Vagina (tissue), 2 donors: ENCODE measurements around the gene GAL3ST2. TPM values are rescaled to one million over a fixed set of nuclear protein-coding genes. Genes with fewer than 3 reads are reported as not detected.
"Not testable (repeated sequence)": the region's sequence is repeated elsewhere in the genome, so short reads cannot be mapped to it uniquely, and the experiment has no call there.

Source experiments
- DNase-seq, 2 donors: peaks; one replicate each; pipeline ENCODE4 v3.0.0-alpha.2; 2017; ENCODE audit errors: extremely low spot score in 2 of 2
- H3K27ac ChIP-seq: fragments of 200-600 bp; sonication (generic); one replicate; pipeline ENCODE4 v1.5.1; 2019
- H3K27me3 ChIP-seq: fragments of 200-600 bp; sonication (generic); one replicate; pipeline ENCODE4 v1.5.1; 2019
- H3K36me3 ChIP-seq, 2 donors: fragments of 200-600 bp; sonication (generic); one replicate each; pipeline ENCODE4 v1.5.1; 2017 to 2019
- H3K4me1 ChIP-seq: fragments of 200-600 bp; sonication (generic); one replicate; pipeline ENCODE4 v1.5.1; 2019
- H3K4me3 ChIP-seq, 2 donors: fragments of 200-600 bp; sonication (generic); 1 replicate in 1 of 2; 2 replicates in 1 of 2; pipeline ENCODE4 v1.5.1; 2016 to 2019
- H3K9me3 ChIP-seq: fragments of 200-600 bp; sonication (generic); one replicate; pipeline ENCODE4 v1.5.1; 2019
- POLR2A ChIP-seq, 2 donors: fragments of 450-650 bp; IDR thresholded peaks; one replicate each; pipeline ENCODE4 v1.6.1; 2017; ENCODE audit warnings: antibody characterized with exemption in 2 of 2, mild to moderate bottlenecking in 2 of 2, moderate library complexity in 2 of 2
- POLR2AphosphoS5 ChIP-seq, 2 donors: sonication (generic); formaldehyde crosslinking; IDR thresholded peaks; one replicate each; pipeline ENCODE4 v1.9.0; 2017; ENCODE audit warnings: antibody characterized with exemption in 2 of 2, mild to moderate bottlenecking in 2 of 2, low read depth in 1 of 2; ENCODE audit not compliant: insufficient read depth in 1 of 2
- intact Hi-C: fragments of 100-400 bp; cut with DNase I; formaldehyde crosslinking; loops from one replicate; pipeline ENCODE4 v1.15.1; 2023
- total RNA-seq: library from RNA; depleted of rRNA; stranded (reverse); fragments of >200 nt; gene quantifications from one replicate; pipeline ENCODE4 v1.2.3, GENCODE V29; 2016
- TF ChIP-seq, protein P1 (sequence below), 3 experiments: fragments of 450-650 bp in 2 of 3; fragments of 200-600 bp in 1 of 3; sonication (generic) in 1 of 3; IDR thresholded peaks; one replicate each; pipeline ENCODE4 v1.5.1; 2017 to 2019; ENCODE audit warnings: antibody characterized with exemption in 3 of 3, mild to moderate bottlenecking in 2 of 3, moderate library complexity in 2 of 3

GAL3ST2 gene
- total RNA-seq, 1 donor from 2014 or later = 0.98 TPM

DNA sequence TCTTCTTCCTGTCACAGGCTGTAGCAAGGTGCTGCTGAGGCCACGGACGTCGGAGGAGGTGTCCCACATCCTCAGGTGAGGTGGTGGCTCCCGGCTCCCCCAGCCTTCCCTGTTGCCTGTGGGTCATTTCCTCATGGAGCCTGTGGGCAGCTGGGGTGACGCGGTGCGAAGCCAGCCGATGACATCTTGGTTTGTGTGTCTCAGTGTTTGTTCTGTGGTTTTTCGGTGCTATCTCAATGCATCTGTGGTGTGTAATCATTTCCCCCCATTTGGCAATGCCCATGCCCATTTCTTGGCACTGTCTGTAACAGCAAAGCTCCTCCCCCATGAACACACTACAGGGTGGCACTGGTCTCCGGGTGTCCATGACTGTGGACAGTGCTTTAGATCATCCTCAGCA lies 35.6 kb upstream of the GAL3ST2 start:
- H3K27me3 ChIP-seq = no peaks in the 10 kb centered on the region
- peaks cover 0 to 26% of the 10 kb centered on the region in 2 donors for H3K36me3 ChIP-seq
- TF ChIP-seq POLR2AphosphoS5 (IDR thresholded peaks at IDR 0.05; ENCODE audit: insufficient read depth in 1 of 2, low read depth in 1 of 2) (no peak), POLR2A (IDR thresholded peaks at IDR 0.05) (no peak)
- TF ChIP-seq, protein P1, sequence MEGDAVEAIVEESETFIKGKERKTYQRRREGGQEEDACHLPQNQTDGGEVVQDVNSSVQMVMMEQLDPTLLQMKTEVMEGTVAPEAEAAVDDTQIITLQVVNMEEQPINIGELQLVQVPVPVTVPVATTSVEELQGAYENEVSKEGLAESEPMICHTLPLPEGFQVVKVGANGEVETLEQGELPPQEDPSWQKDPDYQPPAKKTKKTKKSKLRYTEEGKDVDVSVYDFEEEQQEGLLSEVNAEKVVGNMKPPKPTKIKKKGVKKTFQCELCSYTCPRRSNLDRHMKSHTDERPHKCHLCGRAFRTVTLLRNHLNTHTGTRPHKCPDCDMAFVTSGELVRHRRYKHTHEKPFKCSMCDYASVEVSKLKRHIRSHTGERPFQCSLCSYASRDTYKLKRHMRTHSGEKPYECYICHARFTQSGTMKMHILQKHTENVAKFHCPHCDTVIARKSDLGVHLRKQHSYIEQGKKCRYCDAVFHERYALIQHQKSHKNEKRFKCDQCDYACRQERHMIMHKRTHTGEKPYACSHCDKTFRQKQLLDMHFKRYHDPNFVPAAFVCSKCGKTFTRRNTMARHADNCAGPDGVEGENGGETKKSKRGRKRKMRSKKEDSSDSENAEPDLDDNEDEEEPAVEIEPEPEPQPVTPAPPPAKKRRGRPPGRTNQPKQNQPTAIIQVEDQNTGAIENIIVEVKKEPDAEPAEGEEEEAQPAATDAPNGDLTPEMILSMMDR (IDR thresholded peaks at IDR 0.05) = no peak

DNA sequence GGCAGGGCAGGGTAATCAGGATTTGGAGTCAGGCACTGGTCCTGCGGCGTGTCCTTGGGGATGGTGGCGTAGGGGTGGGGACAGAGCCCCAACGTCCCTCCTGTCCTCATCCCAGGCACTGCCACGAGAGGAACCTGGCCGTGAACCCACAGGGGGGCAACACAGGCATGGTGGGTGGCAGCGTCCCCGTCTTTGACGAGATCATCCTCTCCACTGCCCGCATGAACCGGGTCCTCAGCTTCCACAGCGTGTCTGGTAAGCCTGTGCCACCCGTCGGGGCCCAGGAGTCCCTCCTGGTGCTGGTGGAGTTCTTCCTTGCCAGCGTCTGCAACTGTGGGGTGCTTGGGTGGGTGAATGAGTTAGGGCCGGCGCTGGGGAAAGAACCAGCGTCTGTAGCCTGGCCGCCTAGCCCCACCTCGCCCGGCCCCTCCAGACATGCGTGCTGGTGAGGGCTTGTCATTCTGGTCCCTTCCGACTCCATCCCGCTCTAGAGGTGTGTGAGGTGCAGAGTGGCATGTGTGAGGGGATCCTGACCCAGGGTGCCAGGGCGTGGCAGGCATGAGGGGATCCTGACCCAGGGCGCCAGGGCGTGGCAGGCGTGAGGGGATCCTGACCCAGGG lies 34.2 kb upstream of the GAL3ST2 start:
- Histone ChIP-seq H3K36me3 (peaks cover 0 to 32% of the 10 kb centered on the region in 2 donors), H3K27ac (no peak overlapping the region), H3K9me3 (no peaks in the 10 kb centered on the region), H3K4me1 (peaks cover 2% of the 10 kb centered on the region), H3K4me3 (no peak overlapping the region), H3K27me3 (no peaks in the 10 kb centered on the region)
- intact Hi-C loops = loop anchor here (10.0 kb wide), 1 partner anchor 132 kb away; no protein-coding TSS in a partner anchor
- no peak for DNase-seq
- TF ChIP-seq, protein P1 (IDR thresholded peaks at IDR 0.05) = no peak
- TF ChIP-seq POLR2AphosphoS5 (IDR thresholded peaks at IDR 0.05; ENCODE audit: insufficient read depth in 1 of 2, low read depth in 1 of 2) (no peak), POLR2A (IDR thresholded peaks at IDR 0.05) (no peak)

More for the DNA sequence above, 35.6 kb upstream of the GAL3ST2 start:
- DNase-seq = no peak
- no peaks in the 10 kb centered on the region for H3K9me3 ChIP-seq
- H3K27ac ChIP-seq = no peak overlapping the region
- peaks cover 13% of the 10 kb centered on the region for H3K4me1 ChIP-seq
- intact Hi-C loops = loop anchor here (10.0 kb wide), 1 partner anchor 134 kb away; no protein-coding TSS in a partner anchor
- no peak overlapping the region for H3K4me3 ChIP-seq

DNA sequence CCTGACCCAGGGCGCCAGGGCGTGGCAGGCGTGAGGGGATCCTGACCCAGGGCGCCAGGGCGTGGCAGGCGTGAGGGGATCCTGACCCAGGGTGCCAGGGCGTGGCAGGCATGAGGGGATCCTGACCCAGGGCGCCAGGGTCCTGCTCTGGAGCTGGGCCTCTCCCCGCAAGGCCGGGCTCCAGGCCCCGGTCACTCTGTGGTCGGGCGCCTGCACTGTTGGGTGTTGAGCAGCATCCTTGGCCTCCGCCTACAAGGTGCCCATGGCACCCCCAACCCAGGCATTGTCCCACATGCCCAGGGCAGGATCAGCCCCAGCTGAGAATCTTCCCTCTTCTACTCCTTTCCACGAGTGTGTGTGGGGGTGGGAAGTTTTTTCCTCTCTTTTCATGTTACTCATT lies 33.6 kb upstream of the GAL3ST2 start:
- intact Hi-C loops = loop anchor here (10.0 kb wide), 1 partner anchor 132 kb away; no protein-coding TSS in a partner anchor
- not testable (repeated sequence) for H3K4me1 ChIP-seq, H3K9me3 ChIP-seq, H3K4me3 ChIP-seq, H3K27ac ChIP-seq, DNase-seq, H3K27me3 ChIP-seq
- H3K36me3 ChIP-seq = peaks cover 0 to 32% of the 10 kb centered on the region in 2 donors

DNA sequence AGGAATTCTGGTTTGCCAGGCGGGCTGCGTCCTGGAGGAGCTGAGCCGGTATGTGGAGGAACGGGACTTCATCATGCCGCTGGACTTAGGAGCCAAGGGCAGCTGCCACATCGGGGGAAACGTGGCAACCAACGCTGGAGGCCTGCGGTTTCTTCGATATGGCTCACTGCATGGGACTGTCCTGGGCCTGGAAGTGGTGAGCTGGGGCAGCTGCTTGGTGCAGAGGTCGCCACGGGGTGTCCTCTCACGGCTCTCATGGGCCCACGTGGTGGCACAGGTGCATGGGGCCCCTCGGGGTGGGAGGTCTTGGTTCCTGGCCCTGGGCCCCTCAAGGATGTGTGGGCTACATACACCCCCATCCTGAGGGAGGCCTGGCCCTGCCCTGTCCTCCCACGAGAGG lies 33.0 kb upstream of the GAL3ST2 start:
- intact Hi-C loops = loop anchor here (10.0 kb wide), 1 partner anchor 131 kb away; no protein-coding TSS in a partner anchor
- peaks cover 0 to 36% of the 10 kb centered on the region in 2 donors for H3K36me3 ChIP-seq

DNA sequence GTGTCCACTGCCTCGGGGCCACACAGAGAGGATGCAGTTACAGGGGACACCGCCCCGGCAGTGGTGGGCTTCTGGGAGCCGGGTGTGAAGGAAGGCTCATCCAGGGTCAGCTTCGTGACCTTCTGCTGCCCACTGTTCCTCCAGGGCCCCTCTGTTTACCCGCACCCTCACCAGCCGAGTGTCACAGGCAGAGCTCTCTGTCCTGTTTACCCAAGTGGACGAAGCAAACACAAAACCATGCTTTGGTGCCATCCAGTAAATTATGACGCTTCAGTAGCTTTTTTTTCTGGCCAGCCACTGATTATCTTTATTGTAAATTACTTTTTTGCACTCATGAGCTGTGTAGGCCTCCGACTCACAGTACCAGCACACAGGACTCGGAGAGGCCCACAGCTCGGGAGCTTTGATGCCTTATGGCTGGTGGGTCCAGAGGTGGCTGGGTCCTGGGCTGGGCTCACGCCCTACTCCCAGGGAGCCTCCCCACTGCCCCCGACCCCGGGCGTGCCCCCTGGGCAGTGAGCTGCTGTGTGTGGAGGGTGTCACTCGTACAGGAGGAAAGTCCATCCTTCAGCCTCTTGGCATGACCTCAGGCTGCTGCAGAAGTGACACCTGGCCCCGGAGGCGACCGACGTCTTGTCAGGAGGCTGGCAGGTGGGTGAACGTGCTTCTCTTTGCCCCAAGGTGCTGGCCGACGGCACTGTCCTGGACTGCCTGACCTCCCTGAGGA lies 32.4 kb upstream of the GAL3ST2 start:
- intact Hi-C loops = loop anchor here (10.0 kb wide), 1 partner anchor 131 kb away; no protein-coding TSS in a partner anchor

More for the DNA sequence above, 33.0 kb upstream of the GAL3ST2 start:
- no peak for DNase-seq
- Histone ChIP-seq H3K27ac (no peak overlapping the region), H3K27me3 (no peaks in the 10 kb centered on the region), H3K4me3 (no peak overlapping the region), H3K9me3 (no peaks in the 10 kb centered on the region), H3K4me1 (no peaks in the 10 kb centered on the region)
- TF ChIP-seq, protein P1 (IDR thresholded peaks at IDR 0.05) = no peak
- no peak for TF ChIP-seq POLR2AphosphoS5 (IDR thresholded peaks at IDR 0.05; ENCODE audit: insufficient read depth in 1 of 2, low read depth in 1 of 2)
- TF ChIP-seq POLR2A (IDR thresholded peaks at IDR 0.05) = no peak

More for the DNA sequence above, 32.4 kb upstream of the GAL3ST2 start:
- H3K27ac ChIP-seq = no peak overlapping the region
- no peak for DNase-seq
- no peak for TF ChIP-seq POLR2AphosphoS5 (IDR thresholded peaks at IDR 0.05; ENCODE audit: insufficient read depth in 1 of 2, low read depth in 1 of 2)
- no peak for TF ChIP-seq POLR2A (IDR thresholded peaks at IDR 0.05)
- TF ChIP-seq, protein P1 (IDR thresholded peaks at IDR 0.05) = no peak
- H3K27me3 ChIP-seq = no peaks in the 10 kb centered on the region
- no peaks in the 10 kb centered on the region for H3K9me3 ChIP-seq
- no peak overlapping the region for H3K4me3 ChIP-seq
- peaks cover 0 to 41% of the 10 kb centered on the region in 2 donors for H3K36me3 ChIP-seq
- H3K4me1 ChIP-seq = no peaks in the 10 kb centered on the region
